HCT116 (cell line): ENCODE data around the gene DEFB129.

ENCODE experiments used
- CBX3 ChIP-seq: IDR thresholded peaks from 2 replicates; pipeline ENCODE4 v1.6.1; 2012; ENCODE audit warnings: low read depth
- ELF1 ChIP-seq: IDR thresholded peaks from 2 replicates; pipeline ENCODE4 v1.6.1; 2012; ENCODE audit warnings: low read depth, borderline replicate concordance
- FOSL1 ChIP-seq: IDR thresholded peaks from 2 replicates; pipeline ENCODE4 v1.6.1; 2012; ENCODE audit warnings: low read depth
- MAX ChIP-seq: IDR thresholded peaks from 2 replicates; pipeline ENCODE4 v1.6.1; 2012
- POLR2A ChIP-seq: IDR thresholded peaks from 2 replicates; pipeline ENCODE4 v1.7.0; 2011; ENCODE audit warnings: borderline replicate concordance; ENCODE audit not compliant: insufficient read depth, insufficient read length; ENCODE audit errors: extremely low read depth
- REST ChIP-seq: IDR thresholded peaks from 2 replicates; pipeline ENCODE4 v1.6.1; 2012; ENCODE audit warnings: low read depth
- ZNF274 ChIP-seq: fragments of 200-500 bp; sonication (Bioruptor generic); IDR thresholded peaks from 2 replicates; pipeline ENCODE4 v1.6.1; 2014; ENCODE audit warnings: mild to moderate bottlenecking, low read depth, low read length, inconsistent platforms
- TF ChIP-seq, protein P1 (sequence below), 3 experiments: fragments of 200-600 bp in 1 of 3; sonication (generic) in 1 of 3; IDR thresholded peaks in 2 of 3; conservative IDR thresholded peaks in 1 of 3; 2 replicates each; pipeline ENCODE4 v1.5.1; 2012 to 2017; ENCODE audit warnings: low read depth in 2 of 3, low read length in 2 of 3, antibody characterized with exemption in 1 of 3, borderline replicate concordance in 1 of 3, control low read depth in 1 of 3, mild to moderate bottlenecking in 1 of 3, mixed read lengths in 1 of 3, mixed run types in 1 of 3, moderate library complexity in 1 of 3; ENCODE audit not compliant: insufficient read depth in 1 of 3

- TF ChIP-seq MAX (no peak), ELF1 (no peak), CBX3 (no peak), FOSL1 (no peak), ZNF274 (no peak), POLR2A (no peak), REST (no peak)
- TF ChIP-seq, protein P1, sequence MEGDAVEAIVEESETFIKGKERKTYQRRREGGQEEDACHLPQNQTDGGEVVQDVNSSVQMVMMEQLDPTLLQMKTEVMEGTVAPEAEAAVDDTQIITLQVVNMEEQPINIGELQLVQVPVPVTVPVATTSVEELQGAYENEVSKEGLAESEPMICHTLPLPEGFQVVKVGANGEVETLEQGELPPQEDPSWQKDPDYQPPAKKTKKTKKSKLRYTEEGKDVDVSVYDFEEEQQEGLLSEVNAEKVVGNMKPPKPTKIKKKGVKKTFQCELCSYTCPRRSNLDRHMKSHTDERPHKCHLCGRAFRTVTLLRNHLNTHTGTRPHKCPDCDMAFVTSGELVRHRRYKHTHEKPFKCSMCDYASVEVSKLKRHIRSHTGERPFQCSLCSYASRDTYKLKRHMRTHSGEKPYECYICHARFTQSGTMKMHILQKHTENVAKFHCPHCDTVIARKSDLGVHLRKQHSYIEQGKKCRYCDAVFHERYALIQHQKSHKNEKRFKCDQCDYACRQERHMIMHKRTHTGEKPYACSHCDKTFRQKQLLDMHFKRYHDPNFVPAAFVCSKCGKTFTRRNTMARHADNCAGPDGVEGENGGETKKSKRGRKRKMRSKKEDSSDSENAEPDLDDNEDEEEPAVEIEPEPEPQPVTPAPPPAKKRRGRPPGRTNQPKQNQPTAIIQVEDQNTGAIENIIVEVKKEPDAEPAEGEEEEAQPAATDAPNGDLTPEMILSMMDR (IDR thresholded peaks at IDR 0.05 in 2 of 3, conservative IDR thresholded peaks at IDR 0.05 in 1 of 3; ENCODE audit: borderline replicate concordance in 1 of 3, insufficient read depth in 1 of 3, low read depth in 2 of 3, low read length in 2 of 3), result no peak
Measured at GRCh38 chr20:271069-271468, 44.0 kb downstream of the DEFB129 start.
